ENCODE data around the gene CYSRT1.
A peak's percentile ranks its signal among the peaks of the same experiment; 100 is the strongest.

The CYSRT1 gene

GRCh38 chr9:137229903-137230704 lies 5.1 kb downstream of the CYSRT1 start:
- peaks cover 9% of the 10 kb centered on the region for H3K4me1 Mint-ChIP-seq
- no peak for TF ChIP-seq CTCF (IDR thresholded peaks at IDR 0.05; ENCODE audit: unreplicated experiment in 3 of 3)
- H3K27ac Mint-ChIP-seq: peak overlapping the region in 2 of 3 experiments; percentile 72 to 73
- no peaks in the 10 kb centered on the region for H3K9me3 Mint-ChIP-seq
- H3K36me3 Mint-ChIP-seq (ENCODE audit: low read depth): no peaks in the 10 kb centered on the region
- H3K27me3 Mint-ChIP-seq (ENCODE audit: low read depth): peaks cover 7% of the 10 kb centered on the region
- H3K4me3 Mint-ChIP-seq: no peak overlapping the region

DNA sequence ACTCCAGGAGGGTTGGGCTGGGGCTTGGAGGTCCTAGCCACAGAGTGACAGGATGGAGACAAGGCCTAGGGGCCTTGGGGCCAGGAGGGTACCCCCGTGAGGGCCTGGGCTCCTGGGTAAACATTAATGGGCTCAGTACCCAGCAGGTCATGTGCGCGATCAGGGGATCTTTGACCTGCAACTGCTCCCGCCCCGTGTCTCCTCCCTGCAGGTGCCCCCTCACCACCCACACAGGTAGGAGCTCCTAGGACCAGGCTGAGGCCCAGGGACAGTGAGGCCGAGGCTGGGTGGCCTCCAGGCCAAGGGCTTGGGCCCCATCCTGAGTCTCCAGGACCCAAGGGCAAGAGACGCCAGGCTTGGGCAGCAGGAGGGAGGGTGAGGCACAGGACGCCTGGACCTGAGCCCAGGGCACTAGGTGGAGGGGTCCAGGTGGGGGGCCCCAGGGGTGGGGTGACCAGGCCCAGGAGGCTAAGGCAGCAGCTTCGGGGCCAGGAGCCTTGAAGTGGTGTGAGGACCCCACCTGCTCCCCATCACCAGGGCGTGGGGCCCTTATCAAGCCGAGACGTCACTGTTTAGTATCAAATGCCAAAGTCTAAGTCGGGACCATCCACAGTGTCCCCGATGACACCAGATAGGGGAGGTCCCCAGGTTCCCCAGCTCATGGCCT lies 5.9 kb downstream of the CYSRT1 start, which contains the start of gene SLC34A3:
SLC34A3 (plus strand) TSS at position 197 of the 667 bp plus-strand sequence. CDS start 802 bp downstream, outside the sequence.
- H3K36me3 Mint-ChIP-seq (ENCODE audit: low read depth): no peaks in the 10 kb centered on the region
- H3K27ac Mint-ChIP-seq: peak within 1 kb of the TSS in 2 of 3 experiments; percentile 72 to 73
- peaks cover 9% of the 10 kb centered on the region for H3K27me3 Mint-ChIP-seq (ENCODE audit: low read depth)
- TF ChIP-seq CTCF (IDR thresholded peaks at IDR 0.05; ENCODE audit: unreplicated experiment in 3 of 3): no peak
- peaks cover 9% of the 10 kb centered on the region for H3K4me1 Mint-ChIP-seq
- H3K9me3 Mint-ChIP-seq: no peaks in the 10 kb centered on the region
- H3K4me3 Mint-ChIP-seq: no peak within 1 kb of the TSS

GRCh38 chr9:137231372-137232039 lies 6.5 kb downstream of the CYSRT1 start:
- no peak for TF ChIP-seq CTCF (IDR thresholded peaks at IDR 0.05; ENCODE audit: unreplicated experiment in 3 of 3)
- Mint-ChIP-seq H3K27me3 (ENCODE audit: low read depth) (peaks cover 9% of the 10 kb centered on the region), H3K9me3 (no peaks in the 10 kb centered on the region), H3K27ac (no peak overlapping the region), H3K4me1 (peaks cover 9% of the 10 kb centered on the region), H3K36me3 (ENCODE audit: low read depth) (no peaks in the 10 kb centered on the region), H3K4me3 (no peak overlapping the region)

GRCh38 chr9:137232101-137232500 lies 7.1 kb downstream of the CYSRT1 start:
- H3K36me3 Mint-ChIP-seq (ENCODE audit: low read depth): no peaks in the 10 kb centered on the region
- H3K27ac Mint-ChIP-seq: no peak overlapping the region
- TF ChIP-seq CTCF (IDR thresholded peaks at IDR 0.05; ENCODE audit: unreplicated experiment in 3 of 3): no peak
- no peaks in the 10 kb centered on the region for H3K9me3 Mint-ChIP-seq
- H3K4me1 Mint-ChIP-seq: peaks cover 9% of the 10 kb centered on the region
- peaks cover 9% of the 10 kb centered on the region for H3K27me3 Mint-ChIP-seq (ENCODE audit: low read depth)
- no peak overlapping the region for H3K4me3 Mint-ChIP-seq

DNA sequence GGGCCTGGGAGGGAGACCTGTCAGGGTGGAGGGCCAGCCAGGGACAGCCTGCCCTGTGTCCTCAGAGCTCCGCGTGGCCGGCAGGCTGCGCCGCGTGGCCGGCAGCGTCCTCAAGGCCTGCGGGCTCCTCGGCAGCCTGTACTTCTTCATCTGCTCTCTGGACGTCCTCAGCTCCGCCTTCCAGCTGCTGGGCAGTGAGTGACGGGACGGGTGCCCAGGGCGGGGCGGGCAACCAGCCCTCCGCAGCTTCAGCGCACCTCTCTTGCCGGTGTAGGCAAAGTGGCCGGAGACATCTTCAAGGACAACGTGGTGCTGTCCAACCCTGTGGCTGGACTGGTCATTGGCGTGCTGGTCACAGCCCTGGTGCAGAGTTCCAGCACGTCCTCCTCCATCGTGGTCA lies 7.5 kb downstream of the CYSRT1 start:
- Mint-ChIP-seq H3K27ac (no peak overlapping the region), H3K27me3 (ENCODE audit: low read depth) (peaks cover 8% of the 10 kb centered on the region), H3K9me3 (no peaks in the 10 kb centered on the region), H3K36me3 (ENCODE audit: low read depth) (no peaks in the 10 kb centered on the region), H3K4me3 (no peak overlapping the region), H3K4me1 (peaks cover 10% of the 10 kb centered on the region)
- no peak for TF ChIP-seq CTCF (IDR thresholded peaks at IDR 0.05; ENCODE audit: unreplicated experiment in 3 of 3)
